HG03575 (cell line): Measurements from ENCODE around the gene EEPD1.

Source experiments
- ATAC-seq: cut with Tn5 transposase; IDR thresholded peaks from one replicate; pipeline ENCODE4 v1.9.1; 2021; ENCODE audit not compliant: unreplicated experiment, insufficient number of reproducible peaks, low FRiP score; ENCODE audit errors: extremely low read depth

Gene EEPD1

GRCh38 chr7:36343548-36343947 lies 190.5 kb downstream of the EEPD1 start:
- no peak for ATAC-seq

GRCh38 chr7:36344622-36345021 lies 191.6 kb downstream of the EEPD1 start:
- ATAC-seq: no peak

- ATAC-seq: no peak
These were observed 193.3 kb downstream of the EEPD1 start for GRCh38 chr7:36346260-36346831.

GRCh38 chr7:36348256-36348655 lies 195.2 kb downstream of the EEPD1 start:
- ATAC-seq: no peak

- ATAC-seq: no peak
These were observed 195.7 kb downstream of the EEPD1 start for GRCh38 chr7:36348771-36349170.

GRCh38 chr7:36349626-36350025 lies 196.6 kb downstream of the EEPD1 start:
- ATAC-seq: no peak
